Suppressor macrophage (primary cell): ENCODE measurements around the gene WDR6.

Experiments
- DNase-seq, 4 experiments: peaks; one replicate each; pipeline ENCODE4 v3.0.0-alpha.2; 2020 to 2022

Gene WDR6

GRCh38 chr3:49030321-49030720 is 23.1 kb downstream of the WDR6 start:
- no peak for DNase-seq

- no peak for DNase-seq
Measured at GRCh38 chr3:49032646-49033304, 25.6 kb downstream of the WDR6 start.

- DNase-seq: no peak
Measured at GRCh38 chr3:49034650-49035049, 27.5 kb downstream of the WDR6 start.

GRCh38 chr3:49035281-49035680 is 28.1 kb downstream of the WDR6 start:
- peak; percentile 38 to 79 (median 66) for DNase-seq

GRCh38 chr3:49053543-49053942 is 46.4 kb downstream of the WDR6 start:
- no peak for DNase-seq

- DNase-seq: no peak
Measured at GRCh38 chr3:49054344-49054862, 47.2 kb downstream of the WDR6 start.

- no peak for DNase-seq
Measured at GRCh38 chr3:49057268-49057667, 50.1 kb downstream of the WDR6 start.

- DNase-seq: no peak
Measured at GRCh38 chr3:49058011-49058410, 50.8 kb downstream of the WDR6 start.
